ENCODE data around the gene PHOX2A.
"Not testable (repeated sequence)": the region's sequence is repeated elsewhere in the genome, so short reads cannot be mapped to it uniquely, and the experiment has no call there.

The PHOX2A gene

DNA sequence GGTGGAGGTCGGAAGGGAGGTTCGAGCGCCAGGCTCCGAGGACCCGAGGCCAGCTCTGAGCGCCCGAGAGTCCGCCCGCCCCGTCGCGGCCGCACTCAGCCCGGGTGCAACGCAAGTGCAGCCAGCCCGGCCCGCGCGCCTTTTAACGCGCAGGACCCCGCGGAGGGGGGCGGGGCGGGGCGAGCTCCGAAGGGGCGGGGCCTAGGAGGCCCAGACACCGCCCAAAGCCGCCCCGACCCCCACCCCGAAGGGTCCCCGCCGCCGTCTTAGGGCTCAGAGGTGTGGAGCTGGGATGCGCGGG is at the start of gene PHOX2A:
PHOX2A (minus strand) TSS at position 117 of the 301 bp plus-strand sequence. CDS start 172 bp downstream, outside the sequence.
- no peak for DNase-seq

DNA sequence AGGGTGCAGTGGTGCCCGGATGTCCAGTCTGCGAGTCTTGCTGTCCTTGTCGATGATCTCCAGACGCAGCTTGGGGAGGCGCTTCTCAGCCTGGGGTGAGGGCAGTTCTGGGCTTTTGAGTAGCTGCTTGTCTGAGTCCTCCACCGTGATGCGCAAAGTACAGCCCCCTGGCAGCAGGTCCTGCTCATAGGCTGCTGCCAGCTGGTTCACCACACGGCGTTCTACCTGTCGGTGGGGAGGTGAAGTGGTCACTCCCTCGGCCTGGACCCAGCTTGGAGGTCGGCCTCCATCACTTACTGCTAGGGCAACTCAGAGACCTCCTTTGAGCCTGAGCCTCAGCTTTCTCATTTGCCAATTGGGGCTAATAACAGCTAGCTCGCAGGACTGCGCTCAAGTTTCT is 49.4 kb upstream of the PHOX2A start:
- DNase-seq, result no peak

DNA sequence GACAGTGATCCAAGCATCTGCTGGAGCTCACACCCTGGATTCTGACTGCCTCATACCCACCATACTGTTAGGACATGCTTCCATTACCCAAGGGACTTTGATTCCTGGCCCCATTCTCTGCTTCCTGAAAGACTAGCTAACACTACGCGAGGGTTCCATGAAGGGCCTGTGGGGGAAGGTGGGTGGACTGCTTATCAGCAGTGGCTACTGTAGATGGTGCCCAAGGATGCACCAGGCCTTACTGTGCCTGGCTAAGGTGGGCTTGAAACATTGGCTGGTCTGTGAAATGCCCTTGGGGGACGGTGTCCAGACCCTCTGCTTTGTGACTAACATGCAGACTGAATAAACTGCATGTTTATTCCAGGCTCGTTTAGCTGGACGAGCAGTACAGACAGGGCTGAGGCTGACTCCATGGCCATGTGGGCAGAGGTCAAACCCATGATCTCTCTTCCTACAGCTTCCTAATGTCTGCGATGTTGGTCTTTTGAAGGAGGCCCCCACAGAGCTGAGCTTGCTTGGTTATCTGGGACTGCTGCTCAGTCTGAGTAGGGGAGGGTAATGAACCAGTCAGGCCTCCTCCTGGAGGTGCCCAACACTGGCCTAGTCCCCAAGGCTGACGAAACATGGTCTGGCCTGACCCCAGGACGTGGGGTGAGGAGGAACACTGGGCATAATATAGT is 48.3 kb upstream of the PHOX2A start:
- DNase-seq, result no peak

DNA sequence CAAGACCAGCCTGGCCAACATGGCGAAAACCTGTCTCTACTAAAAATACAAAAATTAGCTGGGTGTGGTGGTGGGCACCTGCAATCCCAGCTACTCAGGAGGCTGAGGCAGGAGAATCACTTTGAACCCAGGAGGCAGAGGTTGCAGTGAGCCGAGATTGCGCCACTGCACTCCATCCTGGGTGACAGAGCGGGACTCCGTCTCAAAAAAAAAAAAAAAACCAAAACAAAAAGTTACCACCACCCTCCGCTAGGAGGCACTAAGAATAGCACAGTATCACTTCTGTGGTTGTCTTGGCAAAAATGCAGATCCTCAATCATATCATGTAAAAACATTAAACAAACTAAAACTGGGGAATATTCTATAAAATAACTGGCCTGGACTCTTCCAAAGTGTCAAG is 46.8 kb upstream of the PHOX2A start:
- peak; percentile 69 for DNase-seq

DNA sequence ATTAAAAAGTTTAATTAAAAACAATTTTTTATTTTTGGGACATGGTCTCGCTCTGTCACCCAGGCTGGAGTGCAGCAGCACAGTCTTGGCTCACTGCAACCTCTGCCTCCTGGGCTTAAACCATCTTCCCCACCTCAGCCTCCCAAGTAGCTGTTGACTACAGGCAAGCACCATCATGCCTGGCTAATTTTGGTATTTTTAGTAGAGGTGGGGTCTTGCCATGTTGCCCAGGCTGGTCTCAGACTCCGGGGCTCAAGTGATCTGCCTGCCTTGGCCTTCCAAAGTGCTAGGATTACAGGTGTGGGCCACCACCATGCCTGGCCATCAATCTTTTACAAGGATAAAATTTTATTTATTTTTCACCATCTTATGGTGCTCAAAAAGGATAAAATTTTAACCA is 43.3 kb upstream of the PHOX2A start:
- DNase-seq, result no peak

DNA sequence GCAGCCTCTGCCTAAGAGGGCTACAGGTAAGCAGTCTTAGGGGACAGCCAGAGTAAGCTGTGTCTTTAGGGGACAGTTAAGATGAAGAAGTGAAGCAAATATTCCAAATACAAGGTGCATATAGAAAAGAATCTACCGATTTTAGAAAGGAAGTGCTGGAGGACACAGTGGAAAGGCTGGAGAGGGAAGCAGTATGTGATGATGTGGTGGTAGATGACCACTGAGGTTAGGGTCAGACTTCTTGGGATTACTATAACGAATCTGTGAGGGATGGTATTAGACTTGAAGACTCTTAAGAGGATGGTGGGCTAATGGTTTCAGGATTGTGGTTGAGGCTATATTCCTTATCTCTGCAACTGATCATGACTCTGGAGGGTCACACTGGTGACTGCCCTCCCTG is 40.0 kb upstream of the PHOX2A start:
- no peak for DNase-seq

DNA sequence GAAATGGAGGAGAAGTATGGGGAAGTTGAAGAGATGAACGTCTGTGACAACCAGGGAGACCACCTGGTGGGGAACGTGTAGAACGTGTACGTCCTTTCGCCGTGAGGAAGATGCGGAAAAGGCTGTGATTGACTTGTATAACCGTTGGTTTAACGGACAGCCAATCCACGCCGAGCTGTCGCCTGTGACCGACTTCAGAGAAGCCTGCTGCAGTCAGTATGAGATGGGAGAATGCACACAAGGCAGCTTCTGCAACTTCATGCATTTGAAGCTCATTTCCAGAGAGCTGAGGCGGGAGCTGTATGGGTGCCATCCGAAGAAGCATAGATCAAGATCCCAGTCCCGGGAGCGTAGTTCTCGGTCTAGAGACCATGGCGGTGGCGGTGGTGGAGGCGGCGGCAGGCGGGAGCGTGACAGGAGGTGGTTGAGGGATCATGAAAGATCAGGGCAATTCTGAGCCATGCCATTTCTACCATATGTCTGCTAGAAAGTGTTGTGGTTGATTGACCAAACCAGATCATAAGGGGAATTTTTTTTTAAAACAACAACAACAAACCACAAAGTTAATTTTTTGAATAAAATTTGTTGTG is 36.8 kb upstream of the PHOX2A start:
- no peak for DNase-seq

DNA sequence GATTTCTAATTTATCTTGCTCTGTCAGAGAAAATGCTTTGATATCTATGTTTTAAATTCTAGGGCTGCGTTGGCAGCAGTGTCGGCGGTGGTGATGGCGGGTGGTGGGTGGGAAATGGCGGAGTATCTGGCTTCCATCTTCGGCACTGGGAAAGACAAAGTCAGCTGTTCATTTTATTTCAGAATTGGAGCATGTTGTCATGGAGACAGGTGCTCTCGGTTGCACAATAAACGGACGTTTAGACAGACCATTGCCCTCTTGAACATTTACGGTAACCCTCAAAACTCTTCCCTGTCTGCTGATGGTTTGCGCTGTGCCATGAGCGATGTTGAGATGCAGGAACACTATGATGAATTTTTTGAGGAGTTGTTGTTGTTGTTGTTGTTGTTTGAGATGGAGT is 36.1 kb upstream of the PHOX2A start:
- DNase-seq, result no peak

DNA sequence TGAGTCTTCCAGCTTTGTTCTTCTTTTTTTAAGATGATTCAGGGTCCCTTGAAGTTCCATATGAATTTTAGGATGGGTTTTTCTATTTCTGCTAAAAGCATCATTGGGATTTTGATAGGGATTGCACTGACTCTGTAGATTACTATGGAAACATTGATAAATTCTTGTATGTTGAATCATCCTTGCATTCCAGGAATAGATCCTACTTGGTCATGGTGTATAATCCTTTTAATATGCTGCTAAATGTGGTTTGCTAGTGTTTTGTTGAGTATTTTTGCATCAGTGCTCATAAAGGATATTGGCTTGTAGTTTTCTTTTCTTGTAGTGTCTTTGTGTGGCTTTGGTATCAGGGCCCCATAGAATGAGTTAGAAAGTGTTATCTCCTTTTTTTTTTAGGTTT is 34.9 kb upstream of the PHOX2A start:
- no peak for DNase-seq

DNA sequence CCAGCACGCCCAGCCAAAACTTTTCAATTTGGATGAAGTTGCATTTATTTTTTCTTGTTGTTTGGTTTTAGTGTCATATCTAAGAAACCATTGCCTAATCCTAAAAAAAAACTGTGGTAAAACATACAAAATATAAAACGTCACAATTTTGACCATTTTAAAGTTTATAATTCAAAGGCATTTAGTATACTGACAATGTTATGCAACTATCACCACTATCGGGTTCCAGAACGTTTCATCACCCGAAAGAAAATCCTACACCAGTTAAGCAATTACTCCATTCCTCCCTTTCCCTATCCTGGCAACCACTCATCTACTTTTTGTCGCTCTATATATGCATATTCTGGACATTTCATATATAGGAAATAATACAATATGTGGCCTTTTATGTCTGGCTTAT is 30.5 kb upstream of the PHOX2A start:
- DNase-seq, result no peak

DNA sequence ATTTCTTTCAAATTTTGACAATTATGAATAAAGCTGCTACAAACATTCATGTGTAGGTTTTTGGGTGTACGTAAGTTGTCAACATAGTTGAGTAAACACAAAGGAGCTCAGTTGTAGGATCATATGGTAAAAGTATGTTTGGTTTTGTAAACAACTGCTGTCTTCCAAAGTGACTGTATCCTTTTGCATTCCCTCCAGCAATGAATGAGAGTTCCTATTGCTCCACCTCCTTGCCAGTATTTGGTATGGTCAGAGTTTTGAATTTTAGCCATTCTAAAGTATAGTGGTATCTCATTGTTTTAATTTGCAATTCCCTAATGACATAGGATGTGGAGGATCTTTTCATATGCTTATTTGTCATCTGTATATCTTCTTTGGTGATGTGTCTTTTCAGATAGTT is 28.0 kb upstream of the PHOX2A start:
- DNase-seq, result no peak

DNA sequence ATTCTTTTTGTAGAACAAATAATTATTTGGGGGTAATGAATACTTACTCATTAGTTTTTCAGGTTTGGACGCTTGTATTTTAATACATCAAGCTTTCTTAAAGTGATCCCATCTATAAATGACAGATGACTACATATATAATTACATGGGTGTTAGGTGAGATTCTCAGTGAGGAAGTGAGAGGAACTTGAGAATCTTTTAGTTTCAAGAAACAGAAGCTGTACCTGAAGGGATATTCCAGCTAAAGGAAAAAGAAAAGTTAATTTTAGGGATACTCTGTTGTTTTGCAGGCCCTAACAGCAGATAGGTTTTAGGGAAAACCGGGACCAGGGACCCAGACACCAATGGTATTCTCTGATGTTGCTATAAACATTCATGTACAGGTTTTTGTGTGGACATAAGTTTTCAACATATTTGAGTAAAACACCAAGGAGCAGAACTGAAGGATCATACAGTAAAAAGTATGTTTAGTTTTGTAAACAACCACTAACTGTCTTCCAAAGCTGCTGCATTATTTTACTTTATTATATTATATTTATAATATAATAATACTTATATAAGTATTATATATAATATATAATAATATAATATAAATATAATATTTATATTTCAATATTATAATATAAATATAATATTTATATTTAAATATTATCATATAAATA is 24.1 kb upstream of the PHOX2A start:
- no peak for DNase-seq

DNA sequence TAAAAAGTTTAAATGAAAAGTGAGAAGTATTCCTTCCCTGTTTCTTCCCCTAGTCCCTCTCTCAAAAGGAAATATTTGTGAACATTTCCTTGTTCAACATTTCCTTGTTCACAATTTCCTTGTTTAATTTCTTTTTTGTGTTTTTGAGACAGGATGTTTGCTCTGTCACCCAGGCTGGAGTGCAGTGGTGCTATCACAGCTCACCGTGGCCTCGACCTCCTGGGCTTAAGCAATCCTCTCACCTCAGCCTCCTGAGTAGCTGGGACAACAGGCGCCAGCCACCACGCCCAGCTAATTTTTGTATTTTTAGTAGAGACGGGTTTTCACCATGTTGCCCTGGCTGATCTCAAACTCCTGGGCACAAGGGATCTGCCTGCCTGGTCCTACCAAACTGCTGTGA is 23.0 kb upstream of the PHOX2A start:
- not testable (repeated sequence) for DNase-seq

DNA sequence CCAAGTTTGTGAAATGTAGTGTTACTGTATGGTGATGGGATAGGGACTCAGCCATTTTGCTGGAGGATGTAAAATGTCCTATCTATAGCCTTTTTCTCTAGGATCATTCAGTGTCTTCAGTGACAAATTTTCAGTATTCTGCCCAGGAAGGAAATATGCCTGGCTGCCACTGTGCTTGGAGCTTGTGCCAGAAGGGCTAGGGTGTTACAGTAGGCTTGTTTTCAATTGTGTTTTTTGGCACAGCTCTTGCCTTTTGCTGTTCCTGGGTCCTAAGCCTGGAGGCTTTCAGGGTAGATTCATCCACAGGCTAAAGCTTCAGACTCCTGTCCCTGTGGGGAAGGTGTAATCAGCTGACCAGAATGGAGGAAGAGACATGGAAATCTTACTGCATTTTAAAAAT is 22.0 kb upstream of the PHOX2A start:
- no peak for DNase-seq

DNA sequence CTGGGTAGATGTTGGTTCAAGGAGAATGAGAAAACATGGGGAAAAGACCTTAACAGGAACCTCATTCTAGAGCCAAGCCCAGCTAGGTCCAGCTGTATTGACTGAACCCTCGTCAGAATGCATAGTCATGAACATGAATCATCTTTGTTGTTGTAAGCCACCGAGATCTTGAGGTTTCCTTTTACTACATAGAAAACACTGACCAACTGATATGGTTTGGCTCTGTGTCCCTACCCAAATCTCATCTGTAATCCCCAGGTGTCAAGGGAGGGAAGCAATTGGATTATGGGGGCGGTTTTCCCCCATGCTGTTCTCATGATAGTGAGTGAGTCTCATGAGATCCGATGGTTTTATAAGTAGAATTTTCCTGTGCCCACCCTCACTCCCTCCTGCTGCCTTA is 19.4 kb upstream of the PHOX2A start:
- peak; percentile 46 for DNase-seq

DNA sequence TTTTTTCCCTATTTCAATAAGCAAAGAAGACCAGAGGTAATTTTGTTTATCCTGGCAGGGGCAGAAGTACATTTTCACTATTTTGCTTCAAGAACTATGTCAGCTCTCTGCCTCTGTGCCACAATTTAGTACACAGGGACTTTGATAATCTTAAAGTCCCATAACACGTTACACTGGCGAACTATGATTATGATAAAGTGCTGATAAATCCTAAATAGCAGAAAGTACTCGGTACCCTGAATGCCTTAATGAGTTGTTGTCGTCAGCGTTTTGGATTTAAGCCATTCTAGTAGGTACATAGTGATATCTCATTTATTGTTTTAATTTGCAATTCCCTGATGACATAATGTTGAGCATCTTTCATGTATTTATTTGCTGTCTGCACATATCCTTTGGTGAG is 16.6 kb upstream of the PHOX2A start:
- DNase-seq, result no peak

DNA sequence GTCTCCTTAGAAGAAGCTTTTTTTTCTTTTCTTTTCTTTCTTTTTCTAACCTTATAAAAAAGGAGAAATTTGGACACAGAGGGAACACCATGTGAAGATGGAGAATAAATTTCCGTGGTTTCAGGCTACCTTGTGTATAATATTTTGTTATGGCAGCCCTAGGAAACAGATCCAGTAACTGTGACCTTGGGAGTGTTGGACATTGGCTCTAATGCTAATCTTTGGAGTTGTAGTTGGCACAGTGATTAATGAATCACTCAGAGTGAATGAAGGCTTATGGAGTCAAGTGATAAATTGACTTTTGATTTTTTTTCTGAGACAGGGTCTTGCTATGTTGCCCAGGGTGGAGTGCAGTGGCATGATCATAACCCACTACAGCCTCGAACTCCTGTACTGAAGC is 15.5 kb upstream of the PHOX2A start:
- DNase-seq, result no peak

DNA sequence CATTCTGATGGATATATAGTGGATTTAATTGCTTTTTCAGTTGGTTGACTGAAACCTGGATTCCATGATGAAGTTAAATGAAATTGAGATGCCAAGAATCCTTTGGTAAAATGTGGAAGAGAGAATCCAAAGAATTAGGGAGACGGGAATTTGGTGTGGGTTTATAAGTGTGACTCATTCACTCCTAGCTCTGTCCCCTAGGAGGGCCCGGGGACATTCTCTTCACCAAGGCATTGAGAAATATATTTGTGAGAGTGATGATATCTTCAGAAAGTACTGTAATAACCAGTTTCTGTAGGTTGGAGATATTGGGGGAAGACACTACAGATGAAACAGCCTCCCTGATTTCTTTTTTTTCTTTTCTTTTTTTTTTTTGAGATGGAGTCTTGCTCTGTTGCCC is 13.6 kb upstream of the PHOX2A start:
- no peak for DNase-seq

DNA sequence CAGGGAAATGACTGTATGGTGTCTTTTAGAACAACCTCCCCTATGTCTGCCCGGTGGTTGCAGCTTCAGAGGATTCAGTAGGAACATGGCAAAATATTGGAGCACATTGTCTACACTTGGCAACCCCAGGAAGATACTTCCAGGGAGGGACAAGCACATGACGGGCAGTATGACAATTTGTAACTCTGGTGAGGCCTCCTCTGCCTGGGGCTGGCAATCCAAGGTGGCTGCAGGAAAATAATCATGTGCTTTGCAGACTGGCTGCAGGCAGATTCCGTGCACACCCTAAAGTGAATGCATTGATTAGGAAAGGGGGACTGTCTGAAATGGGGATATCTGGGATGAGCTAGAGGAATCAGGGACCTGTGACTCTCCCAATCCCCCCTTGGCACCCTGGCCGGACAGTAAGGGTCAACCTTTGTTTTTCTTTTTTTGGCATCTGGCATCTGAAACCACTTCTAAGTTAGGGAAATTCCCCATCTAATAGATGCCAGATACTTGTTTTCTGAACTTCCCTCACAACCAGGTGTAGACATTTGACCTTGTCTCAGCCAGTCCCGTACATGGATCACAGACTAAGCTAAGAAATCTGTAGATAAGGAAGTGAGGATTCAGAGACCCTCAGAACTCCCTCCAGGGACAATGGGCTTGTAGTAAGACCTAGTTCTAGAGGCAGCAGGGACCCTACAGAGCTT is 10.5 kb upstream of the PHOX2A start:
- DNase-seq, result no peak

DNA sequence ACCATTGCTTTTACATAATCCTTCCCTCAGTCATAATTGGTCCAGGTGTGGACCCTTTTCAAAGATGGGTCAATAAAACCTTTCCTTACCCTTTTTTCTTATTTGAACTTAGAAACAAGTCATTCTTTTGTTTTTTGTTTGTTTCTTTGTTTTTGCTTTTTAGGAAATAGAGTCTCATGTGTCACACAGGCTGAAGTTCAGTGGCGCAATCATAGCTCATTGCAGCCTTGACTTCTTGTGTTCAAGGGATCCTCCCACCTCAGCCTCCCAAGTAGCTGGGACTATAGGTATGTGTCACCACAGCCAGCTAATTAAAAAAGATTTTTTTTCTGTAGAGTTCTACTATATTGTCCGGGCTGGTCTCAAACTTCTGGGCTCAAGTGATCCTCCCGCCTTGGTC is 9.4 kb upstream of the PHOX2A start:
- no peak for DNase-seq

DNA sequence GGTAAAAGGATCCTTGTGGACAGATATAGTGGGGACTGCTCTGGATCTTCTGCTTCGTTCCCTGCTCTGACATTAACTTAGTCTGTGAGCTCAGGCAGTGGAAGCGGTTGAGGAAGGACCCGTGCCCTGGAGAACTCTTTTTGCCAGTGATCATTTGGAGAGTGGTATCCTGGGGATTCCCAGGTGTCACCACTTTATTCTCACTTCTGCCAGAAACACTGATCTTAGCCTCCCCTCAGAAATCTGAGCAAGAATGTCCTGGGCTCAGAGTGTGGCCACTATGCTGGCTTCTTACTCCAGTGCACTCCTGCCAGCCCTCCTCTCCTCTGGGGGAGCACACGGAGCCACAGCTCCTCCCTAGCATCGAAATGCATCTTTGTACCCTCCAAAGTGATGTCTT is 7.6 kb upstream of the PHOX2A start:
- no peak for DNase-seq

DNA sequence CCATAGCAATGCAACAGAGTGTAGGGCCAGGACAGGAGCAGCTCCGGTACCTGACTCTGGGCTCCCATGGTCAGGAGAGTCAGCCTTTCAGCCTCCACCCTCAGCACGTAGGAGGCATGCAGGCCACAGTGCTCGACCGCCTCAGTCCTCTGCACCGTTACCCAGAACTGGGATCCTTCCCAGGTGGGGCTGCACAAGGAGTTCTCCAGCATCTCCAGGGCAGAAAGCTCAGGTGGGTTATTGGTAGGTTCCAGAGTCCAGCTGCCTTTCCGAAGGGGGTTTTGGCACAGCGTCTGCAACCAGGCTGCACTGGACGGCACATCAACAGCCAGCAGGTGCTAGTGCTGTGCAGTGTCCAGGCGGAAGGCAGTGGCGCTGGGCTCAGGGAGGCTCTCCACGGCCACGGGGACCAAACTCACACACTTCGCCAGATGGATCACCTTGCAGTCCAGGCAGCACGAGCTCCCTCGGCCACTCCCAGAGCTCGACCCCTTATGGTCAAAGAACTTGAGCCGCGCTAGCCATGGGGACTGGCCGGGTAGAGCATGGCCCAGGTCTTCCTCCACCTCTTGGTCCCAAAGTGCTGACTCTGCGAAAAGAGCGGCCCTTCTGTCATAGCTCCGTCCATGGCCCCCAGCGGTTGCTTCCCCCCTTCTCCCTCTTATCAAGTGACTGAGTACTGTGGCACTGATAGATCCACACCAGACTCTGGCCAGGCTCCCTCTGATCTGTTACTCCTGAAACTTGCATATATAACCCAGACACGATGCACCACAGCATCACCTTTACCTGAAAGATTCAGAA is 6.9 kb upstream of the PHOX2A start:
- no peak for DNase-seq

DNA sequence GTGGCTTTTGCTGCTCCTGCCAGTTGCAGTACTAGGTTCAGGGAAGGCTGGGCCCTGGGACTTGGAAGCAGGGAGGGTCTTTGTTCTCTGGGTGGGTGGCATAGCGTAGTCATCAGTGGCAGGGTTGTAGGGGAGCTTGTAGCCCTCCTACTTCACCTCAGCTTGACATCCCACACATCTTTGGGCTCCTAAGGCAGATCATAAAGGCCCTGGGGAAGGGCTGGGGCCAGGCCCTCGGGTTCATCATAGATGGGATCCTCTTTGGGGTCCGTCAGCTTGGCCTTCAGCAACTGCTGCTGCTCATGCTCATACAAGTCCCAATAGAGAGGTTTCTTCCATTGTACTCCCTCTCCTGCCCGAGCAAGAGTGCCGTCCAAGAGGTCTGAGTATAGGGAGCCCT is 6.0 kb upstream of the PHOX2A start:
- DNase-seq, result no peak

Measured in hematopoietic multipotent progenitor cell treated with erythropoietin and hydrocortisone succinate and interleukin-3 and kit ligand, for 6 days (in vitro differentiated cells).